Gastrocnemius medialis (tissue), 4 donors: ENCODE measurements around the gene USE1. TPM values are rescaled to one million over a fixed set of nuclear protein-coding genes. Genes with fewer than 3 reads are reported as not detected.

Experiments used
- ATAC-seq, 2 donors: fragments of 150-250 bp; one replicate each; pipeline ENCODE4 v1.9.1; 2016
- DNase-seq, 2 donors: peaks; one replicate each; pipeline ENCODE4 v3.0.0-alpha.2; 2019
- H3K27ac ChIP-seq, 4 donors: fragments of 200-600 bp; sonication (generic); 1 replicate in 1 of 4; 2 replicates in 3 of 4; pipeline ENCODE4 v1.5.1; 2016 to 2018; ENCODE audit warnings: mild to moderate bottlenecking in 2 of 4, moderate library complexity in 1 of 4
- H3K27me3 ChIP-seq, 3 donors: fragments of 200-600 bp; sonication (generic) in 2 of 3; 1 replicate in 1 of 3; 2 replicates in 2 of 3; pipeline versions ENCODE4 v1.5.1 to v1.6.0; 2016 to 2019; ENCODE audit warnings: mild to moderate bottlenecking in 1 of 3, moderate library complexity in 1 of 3
- H3K36me3 ChIP-seq, 2 donors: fragments of 200-600 bp; sonication (generic) in 1 of 2; one replicate each; pipeline ENCODE4 v1.5.1; 2017 to 2018
- H3K4me1 ChIP-seq, 2 donors: fragments of 200-600 bp; sonication (generic) in 1 of 2; one replicate each; pipeline ENCODE4 v1.5.1; 2016 to 2017; ENCODE audit warnings: mild to moderate bottlenecking in 2 of 2
- H3K4me3 ChIP-seq, 4 donors: fragments of 200-600 bp; sonication (generic) in 3 of 4; 1 replicate in 1 of 4; 2 replicates in 3 of 4; pipeline ENCODE4 v1.5.1; 2016 to 2019; ENCODE audit warnings: mild to moderate bottlenecking in 2 of 4
- H3K9me3 ChIP-seq, 3 donors: fragments of 200-600 bp; sonication (generic) in 2 of 3; 1 replicate in 1 of 3; 2 replicates in 2 of 3; pipeline ENCODE4 v1.5.1; 2016 to 2019
- CTCF ChIP-seq, 5 experiments: fragments of 450-650 bp in 3 of 5; fragments of 200-600 bp in 2 of 5; sonication (generic) in 2 of 5; IDR thresholded peaks in 4 of 5; conservative IDR thresholded peaks in 1 of 5; 1 replicate in 4 of 5; 2 replicates in 1 of 5; pipeline ENCODE4 v1.5.1; 2016 to 2019; ENCODE audit warnings: antibody characterized with exemption in 5 of 5, mild to moderate bottlenecking in 3 of 5, moderate library complexity in 3 of 5
- POLR2A ChIP-seq, 2 donors: fragments of 450-650 bp; IDR thresholded peaks; one replicate each; pipeline ENCODE4 v1.6.1; 2017; ENCODE audit warnings: antibody characterized with exemption in 2 of 2, mild to moderate bottlenecking in 2 of 2, moderate library complexity in 2 of 2
- in situ Hi-C, 4 donors: fragments of 200-750 bp; cut with MboI; loops; one replicate each; pipeline versions ENCODE4 v1.15.0 to v1.8.0; 2017; ENCODE audit warnings: low sequenced_read_pairs in 4 of 4
- intact Hi-C: fragments of 100-400 bp; cut with DNase I; formaldehyde crosslinking; loops from one replicate; pipeline ENCODE4 v1.15.1; 2023; ENCODE audit warnings: low total_unique reads
- total RNA-seq, 4 donors: library from RNA; depleted of rRNA; stranded (reverse); fragments of >200 nt; gene quantifications; one replicate each; pipeline versions ENCODE4 v1.1.0 to v1.2.3, GENCODE V29; 2016

Gene USE1
- total RNA-seq, 4 donors from 2014 or later = 14.1 to 39.9 (median 22.3) TPM

- Histone ChIP-seq H3K27ac (no peak overlapping the region), H3K36me3 (peaks cover 0 to 48% of the 10 kb centered on the region in 2 donors), H3K4me1 (no peaks in the 10 kb centered on the region), H3K27me3 (no peaks in the 10 kb centered on the region), H3K4me3 (no peak overlapping the region), H3K9me3 (no peaks in the 10 kb centered on the region)
- TF ChIP-seq POLR2A (IDR thresholded peaks at IDR 0.05) = no peak
- no peak for TF ChIP-seq CTCF (IDR thresholded peaks at IDR 0.05 in 4 of 5, conservative IDR thresholded peaks at IDR 0.05 in 1 of 5)
- intact Hi-C loops (no loop called here), in situ Hi-C loops (no loop called here)
- no peak for DNase-seq
- no peak for ATAC-seq
Observed at GRCh38 chr19:17194608-17195007, 20.5 kb upstream of the USE1 start.

GRCh38 chr19:17195106-17195505 lies 20.1 kb upstream of the USE1 start:
- Histone ChIP-seq H3K36me3 (peaks cover 0 to 51% of the 10 kb centered on the region in 2 donors), H3K4me1 (no peaks in the 10 kb centered on the region), H3K4me3 (no peak overlapping the region), H3K27me3 (no peaks in the 10 kb centered on the region), H3K9me3 (no peaks in the 10 kb centered on the region), H3K27ac (no peak overlapping the region)
- intact Hi-C loops = no loop called here
- ATAC-seq = no peak
- no peak for DNase-seq
- in situ Hi-C loops = no loop called here
- no peak for TF ChIP-seq POLR2A (IDR thresholded peaks at IDR 0.05)
- TF ChIP-seq CTCF (IDR thresholded peaks at IDR 0.05 in 4 of 5, conservative IDR thresholded peaks at IDR 0.05 in 1 of 5) = no peak

GRCh38 chr19:17196610-17197009 lies 18.5 kb upstream of the USE1 start:
- TF ChIP-seq POLR2A (IDR thresholded peaks at IDR 0.05) (no peak), CTCF (IDR thresholded peaks at IDR 0.05 in 4 of 5, conservative IDR thresholded peaks at IDR 0.05 in 1 of 5) (no peak)
- no peaks in the 10 kb centered on the region for H3K27me3 ChIP-seq
- H3K36me3 ChIP-seq = peaks cover 0 to 57% of the 10 kb centered on the region in 2 donors
- no peaks in the 10 kb centered on the region for H3K4me1 ChIP-seq
- intact Hi-C loops = no loop called here
- no peak overlapping the region for H3K4me3 ChIP-seq
- H3K9me3 ChIP-seq = no peaks in the 10 kb centered on the region
- no peak for ATAC-seq
- in situ Hi-C loops = no loop called here
- no peak for DNase-seq
- no peak overlapping the region for H3K27ac ChIP-seq

GRCh38 chr19:17197666-17198065 lies 17.5 kb upstream of the USE1 start:
- no peak for TF ChIP-seq POLR2A (IDR thresholded peaks at IDR 0.05)
- no peak for TF ChIP-seq CTCF (IDR thresholded peaks at IDR 0.05 in 4 of 5, conservative IDR thresholded peaks at IDR 0.05 in 1 of 5)
- H3K9me3 ChIP-seq = no peaks in the 10 kb centered on the region
- DNase-seq = no peak
- H3K4me1 ChIP-seq = no peaks in the 10 kb centered on the region
- intact Hi-C loops (no loop called here), in situ Hi-C loops (no loop called here)
- H3K27ac ChIP-seq = no peak overlapping the region
- H3K4me3 ChIP-seq = no peak overlapping the region
- no peaks in the 10 kb centered on the region for H3K27me3 ChIP-seq
- ATAC-seq = no peak
- H3K36me3 ChIP-seq = peaks cover 0 to 63% of the 10 kb centered on the region in 2 donors
